Measurements from ENCODE around the gene MAFB.

The MAFB gene

DNA sequence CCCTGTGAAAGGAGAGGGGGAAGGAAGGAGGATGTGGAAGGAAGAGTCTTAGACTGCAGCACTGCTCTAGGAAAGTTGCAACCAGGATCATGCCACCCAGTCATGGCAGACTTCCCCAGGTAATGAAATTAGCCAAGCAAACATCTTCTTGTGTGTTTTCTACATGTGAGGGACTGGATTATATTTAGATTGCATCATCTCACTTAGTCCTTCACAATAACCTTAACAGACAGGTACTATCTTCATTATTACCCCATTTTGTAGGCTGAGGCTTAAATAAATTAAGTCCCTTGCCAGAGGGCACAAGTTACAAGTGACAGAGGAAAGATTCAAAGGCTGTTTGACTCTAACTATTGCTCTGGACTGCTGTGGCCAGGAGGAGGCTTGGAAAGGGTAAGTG, 9.7 kb upstream of the MAFB start:
- H3K9me3 ChIP-seq (ENCODE audit: control insufficient read depth, insufficient read depth, low read depth, low read length) = no peaks in the 10 kb centered on the region
- no peaks in the 10 kb centered on the region for H3K36me3 ChIP-seq (ENCODE audit: control insufficient read depth in 2 of 2, insufficient read depth in 1 of 2, low read length in 2 of 2)
- H3K4me3 ChIP-seq (ENCODE audit: low read depth, low read length) = no peak overlapping the region
- H3K4me1 ChIP-seq (ENCODE audit: control insufficient read depth, insufficient read depth, low read length) = no peaks in the 10 kb centered on the region
- CTCF ChIA-PET = no interaction called here
- TF ChIP-seq ZNF426 (tag by site-specific recombination; IDR thresholded peaks at IDR 0.05) (no peak), ZNF132 (tag by site-specific recombination; IDR thresholded peaks at IDR 0.05; ENCODE audit: borderline replicate concordance) (0 out of 2 replicates have a peak, but pooled peaks have one; percentile 53), SCRT1 (tag by site-specific recombination; IDR thresholded peaks at IDR 0.05; ENCODE audit: borderline replicate concordance) (peak; percentile 3; the same call in 1 of the 2 replicates)
- POLR2A ChIA-PET = no interaction called here
- no peak overlapping the region for H3K27ac ChIP-seq (ENCODE audit: extremely low read depth, low read depth, low read length)

DNA sequence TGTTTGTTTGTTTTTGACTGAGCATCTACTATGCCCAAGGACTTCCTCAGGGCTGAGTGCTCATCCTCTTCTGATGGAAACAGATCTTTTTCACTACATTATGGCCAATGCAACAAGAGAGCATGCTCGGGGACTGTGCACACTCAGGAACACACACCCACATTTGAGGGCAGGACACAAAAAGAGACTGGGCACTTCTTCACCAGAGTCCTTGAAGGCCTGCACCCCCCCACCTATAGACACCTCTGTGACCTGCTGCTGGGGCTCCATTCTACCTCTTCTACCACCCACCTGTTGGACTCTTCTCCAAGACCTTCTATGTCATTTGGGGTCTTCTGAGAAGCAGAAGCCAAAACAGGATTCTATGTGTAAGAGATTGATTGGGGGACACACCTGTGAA, 9.2 kb upstream of the MAFB start:
- H3K4me3 ChIP-seq (ENCODE audit: low read depth, low read length) = no peak overlapping the region
- ChIA-PET POLR2A (no interaction called here), CTCF (no interaction called here)
- H3K27ac ChIP-seq (ENCODE audit: extremely low read depth, low read depth, low read length) = no peak overlapping the region
- no peak for TF ChIP-seq YY2 (tag by site-specific recombination; IDR thresholded peaks at IDR 0.05)
- no peak for TF ChIP-seq ZNF530 (tag by site-specific recombination; IDR thresholded peaks at IDR 0.05; ENCODE audit: low read depth)
- TF ChIP-seq, protein P1, sequence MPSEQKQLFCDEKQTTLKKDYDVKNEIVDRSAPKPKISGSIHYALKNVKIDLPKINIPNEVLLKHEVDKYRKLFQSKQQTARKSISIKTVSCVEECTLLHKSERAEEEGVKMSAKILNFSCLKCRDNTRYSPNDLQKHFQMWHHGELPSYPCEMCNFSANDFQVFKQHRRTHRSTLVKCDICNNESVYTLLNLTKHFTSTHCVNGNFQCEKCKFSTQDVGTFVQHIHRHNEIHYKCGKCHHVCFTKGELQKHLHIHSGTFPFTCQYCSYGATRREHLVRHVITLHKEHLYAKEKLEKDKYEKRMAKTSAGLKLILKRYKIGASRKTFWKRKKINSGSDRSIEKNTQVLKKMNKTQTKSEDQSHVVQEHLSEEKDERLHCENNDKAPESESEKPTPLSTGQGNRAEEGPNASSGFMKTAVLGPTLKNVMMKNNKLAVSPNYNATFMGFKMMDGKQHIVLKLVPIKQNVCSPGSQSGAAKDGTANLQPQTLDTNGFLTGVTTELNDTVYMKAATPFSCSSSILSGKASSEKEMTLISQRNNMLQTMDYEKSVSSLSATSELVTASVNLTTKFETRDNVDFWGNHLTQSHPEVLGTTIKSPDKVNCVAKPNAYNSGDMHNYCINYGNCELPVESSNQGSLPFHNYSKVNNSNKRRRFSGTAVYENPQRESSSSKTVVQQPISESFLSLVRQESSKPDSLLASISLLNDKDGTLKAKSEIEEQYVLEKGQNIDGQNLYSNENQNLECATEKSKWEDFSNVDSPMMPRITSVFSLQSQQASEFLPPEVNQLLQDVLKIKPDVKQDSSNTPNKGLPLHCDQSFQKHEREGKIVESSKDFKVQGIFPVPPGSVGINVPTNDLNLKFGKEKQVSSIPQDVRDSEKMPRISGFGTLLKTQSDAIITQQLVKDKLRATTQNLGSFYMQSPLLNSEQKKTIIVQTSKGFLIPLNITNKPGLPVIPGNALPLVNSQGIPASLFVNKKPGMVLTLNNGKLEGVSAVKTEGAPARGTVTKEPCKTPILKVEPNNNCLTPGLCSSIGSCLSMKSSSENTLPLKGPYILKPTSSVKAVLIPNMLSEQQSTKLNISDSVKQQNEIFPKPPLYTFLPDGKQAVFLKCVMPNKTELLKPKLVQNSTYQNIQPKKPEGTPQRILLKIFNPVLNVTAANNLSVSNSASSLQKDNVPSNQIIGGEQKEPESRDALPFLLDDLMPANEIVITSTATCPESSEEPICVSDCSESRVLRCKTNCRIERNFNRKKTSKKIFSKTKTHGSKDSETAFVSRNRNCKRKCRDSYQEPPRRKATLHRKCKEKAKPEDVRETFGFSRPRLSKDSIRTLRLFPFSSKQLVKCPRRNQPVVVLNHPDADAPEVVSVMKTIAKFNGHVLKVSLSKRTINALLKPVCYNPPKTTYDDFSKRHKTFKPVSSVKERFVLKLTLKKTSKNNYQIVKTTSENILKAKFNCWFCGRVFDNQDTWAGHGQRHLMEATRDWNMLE (tag by site-specific recombination; conservative IDR thresholded peaks at IDR 0.05; ENCODE audit: low read depth) = no peak
- TF ChIP-seq SCRT2 (tag by site-specific recombination; IDR thresholded peaks at IDR 0.05) = peak; percentile 63
- TF ChIP-seq, protein P2, sequence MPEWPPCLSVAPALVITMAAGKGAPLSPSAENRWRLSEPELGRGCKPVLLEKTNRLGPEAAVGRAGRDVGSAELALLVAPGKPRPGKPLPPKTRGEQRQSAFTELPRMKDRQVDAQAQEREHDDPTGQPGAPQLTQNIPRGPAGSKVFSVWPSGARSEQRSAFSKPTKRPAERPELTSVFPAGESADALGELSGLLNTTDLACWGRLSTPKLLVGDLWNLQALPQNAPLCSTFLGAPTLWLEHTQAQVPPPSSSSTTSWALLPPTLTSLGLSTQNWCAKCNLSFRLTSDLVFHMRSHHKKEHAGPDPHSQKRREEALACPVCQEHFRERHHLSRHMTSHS (tag by site-specific recombination; IDR thresholded peaks at IDR 0.05) = no peak
- TF ChIP-seq SCRT1 (tag by site-specific recombination; IDR thresholded peaks at IDR 0.05; ENCODE audit: borderline replicate concordance) = peak; percentile 24; the same call in 1 of the 2 replicates
- TF ChIP-seq ZNF707 (tag by site-specific recombination; IDR thresholded peaks at IDR 0.05) = no peak
- no peak for TF ChIP-seq ZNF16 (tag by site-specific recombination; IDR thresholded peaks at IDR 0.05; ENCODE audit: low read depth)
- H3K4me1 ChIP-seq (ENCODE audit: control insufficient read depth, insufficient read depth, low read length) = no peaks in the 10 kb centered on the region
- no peaks in the 10 kb centered on the region for H3K36me3 ChIP-seq (ENCODE audit: control insufficient read depth in 2 of 2, insufficient read depth in 1 of 2, low read length in 2 of 2)
- H3K9me3 ChIP-seq (ENCODE audit: control insufficient read depth, insufficient read depth, low read depth, low read length) = no peaks in the 10 kb centered on the region

DNA sequence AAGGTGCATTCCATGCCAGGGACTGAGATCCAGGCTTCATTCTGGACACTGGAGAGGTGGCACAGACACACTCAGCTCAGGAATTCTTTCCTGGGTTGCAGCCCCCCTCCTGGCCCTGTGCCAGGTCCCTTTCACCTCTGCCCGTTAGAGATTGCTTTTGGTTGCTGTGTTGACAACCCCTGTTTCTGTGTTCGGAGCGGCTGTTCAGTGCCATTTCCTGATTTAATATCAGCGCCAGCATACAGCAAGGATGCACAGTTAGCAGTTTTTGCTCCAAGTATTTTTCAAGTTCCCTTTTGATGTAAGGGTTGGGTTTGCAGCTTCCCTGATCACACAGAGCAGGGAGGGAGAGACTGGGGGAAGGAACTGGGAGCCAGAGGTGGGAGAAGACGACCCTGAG, 8.5 kb upstream of the MAFB start:
- H3K4me1 ChIP-seq (ENCODE audit: control insufficient read depth, insufficient read depth, low read length) = no peaks in the 10 kb centered on the region
- H3K4me3 ChIP-seq (ENCODE audit: low read depth, low read length) = no peak overlapping the region
- H3K36me3 ChIP-seq (ENCODE audit: control insufficient read depth in 2 of 2, insufficient read depth in 1 of 2, low read length in 2 of 2) = no peaks in the 10 kb centered on the region
- TF ChIP-seq OSR2 (tag by site-specific recombination; IDR thresholded peaks at IDR 0.05) = no peak
- no peak for TF ChIP-seq ZNF777 (tag by site-specific recombination; IDR thresholded peaks at IDR 0.05; ENCODE audit: borderline replicate concordance)
- TF ChIP-seq, protein P3, sequence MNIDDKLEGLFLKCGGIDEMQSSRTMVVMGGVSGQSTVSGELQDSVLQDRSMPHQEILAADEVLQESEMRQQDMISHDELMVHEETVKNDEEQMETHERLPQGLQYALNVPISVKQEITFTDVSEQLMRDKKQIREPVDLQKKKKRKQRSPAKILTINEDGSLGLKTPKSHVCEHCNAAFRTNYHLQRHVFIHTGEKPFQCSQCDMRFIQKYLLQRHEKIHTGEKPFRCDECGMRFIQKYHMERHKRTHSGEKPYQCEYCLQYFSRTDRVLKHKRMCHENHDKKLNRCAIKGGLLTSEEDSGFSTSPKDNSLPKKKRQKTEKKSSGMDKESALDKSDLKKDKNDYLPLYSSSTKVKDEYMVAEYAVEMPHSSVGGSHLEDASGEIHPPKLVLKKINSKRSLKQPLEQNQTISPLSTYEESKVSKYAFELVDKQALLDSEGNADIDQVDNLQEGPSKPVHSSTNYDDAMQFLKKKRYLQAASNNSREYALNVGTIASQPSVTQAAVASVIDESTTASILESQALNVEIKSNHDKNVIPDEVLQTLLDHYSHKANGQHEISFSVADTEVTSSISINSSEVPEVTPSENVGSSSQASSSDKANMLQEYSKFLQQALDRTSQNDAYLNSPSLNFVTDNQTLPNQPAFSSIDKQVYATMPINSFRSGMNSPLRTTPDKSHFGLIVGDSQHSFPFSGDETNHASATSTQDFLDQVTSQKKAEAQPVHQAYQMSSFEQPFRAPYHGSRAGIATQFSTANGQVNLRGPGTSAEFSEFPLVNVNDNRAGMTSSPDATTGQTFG (tag by site-specific recombination; IDR thresholded peaks at IDR 0.05; ENCODE audit: borderline replicate concordance) = no peak
- no peak for TF ChIP-seq PRDM1 (tag by site-specific recombination; IDR thresholded peaks at IDR 0.05)
- no peak for TF ChIP-seq ZNF561 (tag by site-specific recombination; IDR thresholded peaks at IDR 0.05; ENCODE audit: borderline replicate concordance)
- TF ChIP-seq ZIC2 (tag by site-specific recombination; IDR thresholded peaks at IDR 0.05) = no peak
- TF ChIP-seq ZNF510 (tag by site-specific recombination; IDR thresholded peaks at IDR 0.05; ENCODE audit: insufficient replicate concordance) = no peak
- no peak for TF ChIP-seq ZNF624 (tag by site-specific recombination; IDR thresholded peaks at IDR 0.05)
- TF ChIP-seq ZNF341 (tag by site-specific recombination; IDR thresholded peaks at IDR 0.05; ENCODE audit: low read depth) = no peak
- TF ChIP-seq, protein P4, sequence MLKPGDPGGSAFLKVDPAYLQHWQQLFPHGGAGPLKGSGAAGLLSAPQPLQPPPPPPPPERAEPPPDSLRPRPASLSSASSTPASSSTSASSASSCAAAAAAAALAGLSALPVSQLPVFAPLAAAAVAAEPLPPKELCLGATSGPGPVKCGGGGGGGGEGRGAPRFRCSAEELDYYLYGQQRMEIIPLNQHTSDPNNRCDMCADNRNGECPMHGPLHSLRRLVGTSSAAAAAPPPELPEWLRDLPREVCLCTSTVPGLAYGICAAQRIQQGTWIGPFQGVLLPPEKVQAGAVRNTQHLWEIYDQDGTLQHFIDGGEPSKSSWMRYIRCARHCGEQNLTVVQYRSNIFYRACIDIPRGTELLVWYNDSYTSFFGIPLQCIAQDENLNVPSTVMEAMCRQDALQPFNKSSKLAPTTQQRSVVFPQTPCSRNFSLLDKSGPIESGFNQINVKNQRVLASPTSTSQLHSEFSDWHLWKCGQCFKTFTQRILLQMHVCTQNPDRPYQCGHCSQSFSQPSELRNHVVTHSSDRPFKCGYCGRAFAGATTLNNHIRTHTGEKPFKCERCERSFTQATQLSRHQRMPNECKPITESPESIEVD (tag by site-specific recombination; IDR thresholded peaks at IDR 0.05) = no peak
- H3K27ac ChIP-seq (ENCODE audit: extremely low read depth, low read depth, low read length) = no peak overlapping the region
- CTCF ChIA-PET = no interaction called here
- no peaks in the 10 kb centered on the region for H3K9me3 ChIP-seq (ENCODE audit: control insufficient read depth, insufficient read depth, low read depth, low read length)
- POLR2A ChIA-PET = no interaction called here

All from HEK293 (cell line).